H54 (cell line): ENCODE results near the gene BTLA.
"Not testable (repeated sequence)": the region's sequence is repeated elsewhere in the genome, so short reads cannot be mapped to it uniquely, and the experiment has no call there.

Source experiments
- DNase-seq: peaks from one replicate; pipeline ENCODE4 v3.0.0; 2011; ENCODE audit warnings: low spot score, mixed read lengths; ENCODE audit not compliant: insufficient read length
- FAIRE-seq: peaks from 3 replicates; lab custom pipeline; 2011; peaks lifted over from hg19 to GRCh38; lab: Jason Lieb, UNC
- POLR2A ChIP-seq: IDR thresholded peaks from 2 replicates; pipeline ENCODE4 v1.6.1; 2011; ENCODE audit warnings: low read depth, mild to moderate bottlenecking, low read length

The BTLA gene

GRCh38 chr3:112504123-112504522 lies 4.9 kb upstream of the BTLA start:
- no peak for DNase-seq
- no peak for TF ChIP-seq POLR2A
- FAIRE-seq = no peak

GRCh38 chr3:112503304-112503972 lies 4.2 kb upstream of the BTLA start:
- FAIRE-seq (no peak), DNase-seq (no peak)
- TF ChIP-seq POLR2A = no peak

- FAIRE-seq (no peak), DNase-seq (no peak)
- no peak for TF ChIP-seq POLR2A
These were observed 1.3 kb upstream of the BTLA start for GRCh38 chr3:112500621-112501020.

DNA sequence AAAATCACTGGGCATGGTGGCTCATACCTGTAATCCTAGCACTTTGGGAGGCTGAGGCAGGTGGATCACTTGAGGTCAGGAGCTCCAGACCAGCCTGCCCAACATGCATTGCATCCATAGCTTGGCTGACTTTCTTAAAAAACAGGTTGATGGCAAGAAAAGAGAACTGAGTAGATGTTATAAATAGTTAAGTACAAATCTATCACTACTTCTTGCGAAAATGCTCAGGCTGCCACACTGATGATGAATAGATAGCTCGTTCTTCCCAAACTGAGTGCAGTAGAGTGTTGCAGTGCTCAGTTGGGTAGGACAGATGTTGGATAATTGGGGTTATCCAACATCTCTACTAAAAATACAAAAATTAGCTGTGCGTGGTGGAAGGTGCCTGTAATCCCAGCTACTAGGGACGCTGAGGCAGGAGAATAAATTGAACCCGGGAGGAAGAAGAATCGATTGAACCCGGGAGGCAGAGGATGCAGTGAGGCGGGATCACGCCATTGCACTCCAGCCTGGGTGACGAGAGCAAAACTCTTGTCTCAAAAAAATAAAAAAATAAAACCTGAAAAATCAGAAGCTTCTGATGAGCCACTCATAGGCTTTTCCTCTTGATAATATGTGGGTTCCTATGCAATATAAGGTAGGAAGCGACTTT lies 1.2 kb downstream of the BTLA start:
- no peak for TF ChIP-seq POLR2A
- FAIRE-seq (no peak), DNase-seq (no peak)

- FAIRE-seq = no peak
- no peak for TF ChIP-seq POLR2A
- no peak for DNase-seq
These were observed 2.8 kb downstream of the BTLA start for GRCh38 chr3:112496366-112497067.

DNA sequence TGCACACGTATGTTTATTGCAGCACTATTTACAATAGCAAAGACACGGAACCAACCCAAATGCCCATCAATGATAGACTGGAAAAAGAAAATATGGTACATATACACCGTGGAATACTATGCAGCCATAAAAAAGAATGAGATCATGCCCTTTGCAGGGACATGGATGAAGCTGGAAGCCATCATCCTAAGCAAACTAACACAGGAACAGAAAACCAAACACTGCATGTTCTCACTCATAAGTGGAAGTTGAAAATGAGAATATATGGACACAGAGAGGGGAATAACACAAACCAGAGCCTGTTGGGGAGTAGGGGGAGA lies 4.9 kb downstream of the BTLA start:
- FAIRE-seq = not testable (repeated sequence)

GRCh38 chr3:112492124-112492523 lies 7.1 kb downstream of the BTLA start:
- TF ChIP-seq POLR2A = no peak
- DNase-seq (no peak), FAIRE-seq (no peak)

More for the DNA sequence above, 4.9 kb downstream of the BTLA start:
- not testable (repeated sequence) for DNase-seq

- no peak for TF ChIP-seq POLR2A
- FAIRE-seq = no peak
These were observed 7.9 kb downstream of the BTLA start for GRCh38 chr3:112491373-112491772.

GRCh38 chr3:112489674-112490479 lies 9.4 kb downstream of the BTLA start:
- no peak for TF ChIP-seq POLR2A
- FAIRE-seq (no peak), DNase-seq (no peak)

More at GRCh38 chr3:112491373-112491772, 7.9 kb downstream of the BTLA start:
- no peak for DNase-seq

GRCh38 chr3:112486811-112487505 lies 12.3 kb downstream of the BTLA start:
- no peak for DNase-seq
- no peak for FAIRE-seq
- no peak for TF ChIP-seq POLR2A

- FAIRE-seq = no peak
- TF ChIP-seq POLR2A = no peak
- no peak for DNase-seq
These were observed 14.9 kb downstream of the BTLA start for GRCh38 chr3:112484352-112484751.

DNA sequence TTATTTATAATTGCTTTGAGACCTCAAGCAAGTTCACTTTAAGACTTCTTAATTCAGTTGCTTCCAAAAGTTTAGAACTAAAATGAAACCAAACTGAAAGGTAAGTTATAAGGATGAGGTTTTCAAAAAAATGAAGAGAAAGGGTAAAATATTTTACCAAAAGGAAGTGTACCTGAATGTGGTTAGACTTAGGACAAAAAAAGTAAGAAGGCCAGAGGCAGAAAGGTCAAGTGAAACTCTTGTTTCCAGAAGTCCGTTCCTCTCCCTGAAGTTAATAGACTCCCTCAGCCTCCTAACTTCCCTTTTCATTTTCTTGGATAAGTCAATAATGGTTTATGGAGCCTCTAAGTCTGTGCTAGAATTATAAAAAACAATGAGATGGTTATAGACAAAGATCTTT lies 16.6 kb downstream of the BTLA start:
- DNase-seq (no peak), FAIRE-seq (no peak)
- TF ChIP-seq POLR2A = no peak

GRCh38 chr3:112481302-112481721 lies 18.0 kb downstream of the BTLA start:
- no peak for DNase-seq
- FAIRE-seq = no peak
- no peak for TF ChIP-seq POLR2A
